ENCODE measurements around the gene CALU.

CALU gene

DNA sequence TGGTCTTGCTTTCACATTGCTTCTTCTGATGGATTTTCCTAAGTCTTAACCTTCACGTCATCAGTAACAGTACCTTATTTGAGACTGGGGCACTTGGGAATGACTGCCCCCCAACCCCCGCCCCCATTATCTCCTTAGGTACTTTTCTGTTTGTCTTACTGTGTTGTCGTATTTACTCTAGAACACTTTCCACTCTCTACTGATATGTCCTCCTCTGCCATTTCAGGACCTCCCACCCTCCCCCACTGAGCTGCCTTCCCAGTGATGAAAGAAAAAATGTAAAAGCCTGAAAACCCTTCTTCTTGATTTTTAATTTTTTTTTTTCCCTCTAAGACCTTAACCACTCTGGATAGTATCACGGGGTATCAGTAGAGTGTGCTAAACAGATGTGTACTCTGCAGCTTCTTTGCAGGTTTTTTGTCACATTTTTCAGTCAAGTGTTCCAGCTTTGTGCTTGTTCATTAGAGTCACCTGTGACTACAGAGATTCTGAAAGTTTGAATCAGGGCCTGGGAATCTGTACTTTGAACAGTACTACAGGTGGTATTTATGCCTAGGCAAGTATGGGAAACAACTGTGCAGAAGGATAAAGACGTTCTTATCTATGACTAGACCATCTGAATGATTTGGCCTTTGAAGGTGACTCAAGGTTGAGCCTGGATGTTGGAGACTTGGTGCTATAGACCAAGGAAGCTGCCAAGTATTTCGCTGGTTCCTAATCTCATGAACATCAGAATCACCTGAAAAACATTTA is 8.3 kb downstream of the CALU start:
- no peak for DNase-seq (ENCODE audit: low read depth)

DNA sequence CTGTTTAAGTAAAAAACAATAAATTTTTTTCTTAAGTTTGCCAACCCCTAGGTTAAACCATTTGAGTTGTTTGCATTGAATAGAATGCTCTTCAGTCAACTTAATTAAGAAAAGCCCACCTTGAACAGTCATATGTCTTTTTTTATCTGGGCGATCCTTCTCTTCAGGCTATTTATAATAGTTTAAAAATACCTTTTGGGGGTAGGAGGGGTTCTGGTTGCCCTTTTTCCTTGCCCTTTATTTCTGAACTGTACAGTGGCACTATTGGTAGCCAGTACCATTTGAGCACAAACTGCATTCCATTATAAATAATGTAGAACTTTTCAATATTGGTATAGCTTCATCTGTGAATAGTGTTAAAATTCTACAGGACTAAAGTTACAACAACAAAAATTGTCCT is 13.1 kb downstream of the CALU start:
- DNase-seq (ENCODE audit: low read depth) = no peak

DNA sequence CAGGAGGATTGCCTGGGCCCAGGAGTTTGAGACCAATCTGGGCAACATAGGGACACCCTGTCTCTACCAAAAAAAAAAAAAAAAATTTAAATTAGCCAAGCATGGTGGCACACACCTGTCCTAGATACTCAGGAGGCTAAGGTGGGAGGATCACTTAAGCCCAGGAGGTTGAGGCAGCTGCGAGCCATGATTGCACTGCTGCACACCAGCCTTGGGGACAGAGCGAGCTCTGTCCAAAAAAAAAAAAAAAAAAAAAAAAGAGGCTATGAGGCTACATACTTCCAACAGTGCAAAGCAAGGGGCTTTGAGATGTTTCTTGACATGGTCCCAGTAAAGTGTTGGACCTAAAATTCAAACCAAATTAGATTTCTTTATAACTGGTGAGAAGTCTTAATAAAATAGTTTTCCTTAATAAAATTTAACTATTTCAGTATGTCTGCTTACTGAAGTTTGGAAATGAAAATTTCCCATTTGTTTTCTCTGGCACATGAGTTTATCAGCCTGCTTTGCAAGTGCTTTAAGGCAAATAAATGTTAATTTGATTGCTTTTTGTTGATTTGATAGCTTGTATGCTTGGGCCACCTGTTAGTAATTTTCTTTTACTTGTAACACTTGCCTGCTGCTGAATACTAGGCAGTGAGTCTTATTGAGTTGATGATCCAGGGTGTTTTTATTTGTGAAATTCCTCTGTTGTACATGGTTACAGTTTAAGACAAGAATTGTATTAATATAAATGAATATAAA is 16.1 kb downstream of the CALU start:
- no peak for DNase-seq (ENCODE audit: low read depth)

DNA sequence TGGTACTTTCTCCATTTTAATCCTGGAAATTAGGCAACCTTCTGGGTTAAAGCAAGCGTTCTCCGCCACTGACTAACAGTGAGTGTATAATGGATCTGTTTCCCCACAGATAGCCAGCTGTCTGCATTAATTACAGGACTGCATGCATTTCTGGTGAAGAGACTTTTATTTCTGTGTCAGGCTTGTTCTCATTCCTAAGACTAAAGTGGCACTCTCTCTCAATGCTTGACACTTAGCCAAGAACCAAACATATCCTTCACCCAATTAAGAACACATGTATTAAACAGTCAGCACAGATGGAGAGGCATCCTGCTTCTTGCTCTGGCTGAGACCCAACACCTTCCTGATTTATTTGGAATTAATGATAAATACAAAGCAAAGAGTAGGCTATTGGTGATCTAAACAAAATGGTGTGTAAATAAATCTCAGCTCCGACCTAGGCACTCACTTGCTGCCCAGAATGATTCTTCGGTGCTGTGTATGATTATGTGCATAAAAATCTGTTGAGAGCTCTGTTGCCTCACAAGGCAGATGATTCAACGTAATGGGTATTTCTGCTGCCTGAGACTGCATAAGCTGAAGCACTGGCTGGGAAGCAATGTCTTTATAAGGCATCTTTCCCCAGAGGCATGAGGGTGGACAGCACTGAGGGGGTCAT is 16.8 kb downstream of the CALU start:
- DNase-seq (ENCODE audit: low read depth) = no peak

DNA sequence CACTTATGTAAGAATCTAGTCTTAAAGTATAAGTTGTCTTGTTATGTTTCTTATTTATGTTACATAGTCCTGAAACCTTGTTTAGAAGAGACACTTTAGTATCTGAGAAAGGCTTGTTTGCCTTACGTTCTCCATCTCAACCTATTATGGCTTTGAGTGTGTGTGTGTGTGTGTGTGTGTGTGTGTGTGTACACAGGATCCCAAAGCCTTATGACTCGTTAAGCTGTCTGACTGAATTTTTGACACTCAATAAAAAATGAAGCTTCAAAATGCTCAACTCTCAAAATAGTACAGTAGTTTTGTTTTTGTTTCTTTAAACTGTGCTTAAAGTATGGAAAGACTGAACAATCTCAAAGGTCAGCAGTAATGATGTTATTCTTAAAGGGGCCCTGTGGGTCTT is 18.0 kb downstream of the CALU start:
- DNase-seq (ENCODE audit: low read depth) = no peak

DNA sequence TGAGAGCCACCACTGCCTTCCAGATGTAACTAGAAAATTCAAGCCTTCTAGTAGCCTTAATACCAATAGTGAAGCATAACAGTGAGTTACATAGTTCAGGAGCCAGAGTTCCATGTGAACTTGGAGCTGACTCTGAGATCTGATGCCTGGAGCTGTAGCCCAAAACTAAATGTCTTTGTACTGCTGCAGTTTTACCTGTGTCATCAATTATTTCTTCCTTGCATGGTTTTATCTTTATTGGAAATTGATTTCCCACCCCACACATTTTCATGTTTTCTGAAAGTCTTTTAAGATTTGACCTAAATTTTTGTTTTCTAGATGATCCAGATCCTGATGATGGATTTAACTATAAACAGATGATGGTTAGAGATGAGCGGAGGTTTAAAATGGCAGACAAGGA is 19.4 kb downstream of the CALU start:
- no peak for DNase-seq (ENCODE audit: low read depth)

DNA sequence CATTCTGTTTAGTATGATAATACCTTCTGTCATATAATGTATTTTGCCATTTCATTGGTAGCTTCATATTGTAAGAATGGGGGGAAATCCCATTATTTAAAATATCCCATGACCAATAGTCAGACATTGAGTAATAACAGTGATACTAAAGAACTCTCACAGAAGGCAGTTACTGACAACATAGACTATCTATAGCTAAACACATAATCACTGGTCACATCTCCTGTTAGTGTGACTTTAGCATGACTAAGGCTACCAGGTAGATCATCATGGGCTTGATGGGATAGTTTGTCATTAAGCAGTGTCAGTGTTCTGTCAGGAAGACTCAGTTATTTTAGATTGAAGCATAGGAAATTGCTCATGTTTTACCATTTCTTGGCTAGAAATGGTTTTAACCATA is 20.1 kb downstream of the CALU start:
- no peak for DNase-seq (ENCODE audit: low read depth)

DNA sequence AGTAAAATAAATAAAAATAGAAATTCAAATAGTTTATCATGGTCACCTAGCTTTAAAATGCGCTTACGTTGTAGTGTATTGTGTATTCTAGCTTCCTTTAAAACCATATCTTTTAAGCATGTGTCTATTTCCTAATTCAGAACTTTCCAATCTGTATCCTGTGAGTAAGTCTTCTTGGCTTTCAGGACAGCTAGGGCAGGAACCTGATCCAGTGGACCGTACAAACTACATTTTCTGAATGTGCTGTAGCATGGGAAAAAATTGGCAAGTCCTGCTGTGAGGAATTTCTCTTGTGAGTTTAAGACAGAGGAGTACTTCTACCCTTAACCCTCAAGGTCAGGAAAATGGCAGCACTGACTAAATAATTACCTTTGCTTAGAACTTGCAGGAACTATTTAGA is 24.4 kb downstream of the CALU start:
- DNase-seq (ENCODE audit: low read depth) = no peak

DNA sequence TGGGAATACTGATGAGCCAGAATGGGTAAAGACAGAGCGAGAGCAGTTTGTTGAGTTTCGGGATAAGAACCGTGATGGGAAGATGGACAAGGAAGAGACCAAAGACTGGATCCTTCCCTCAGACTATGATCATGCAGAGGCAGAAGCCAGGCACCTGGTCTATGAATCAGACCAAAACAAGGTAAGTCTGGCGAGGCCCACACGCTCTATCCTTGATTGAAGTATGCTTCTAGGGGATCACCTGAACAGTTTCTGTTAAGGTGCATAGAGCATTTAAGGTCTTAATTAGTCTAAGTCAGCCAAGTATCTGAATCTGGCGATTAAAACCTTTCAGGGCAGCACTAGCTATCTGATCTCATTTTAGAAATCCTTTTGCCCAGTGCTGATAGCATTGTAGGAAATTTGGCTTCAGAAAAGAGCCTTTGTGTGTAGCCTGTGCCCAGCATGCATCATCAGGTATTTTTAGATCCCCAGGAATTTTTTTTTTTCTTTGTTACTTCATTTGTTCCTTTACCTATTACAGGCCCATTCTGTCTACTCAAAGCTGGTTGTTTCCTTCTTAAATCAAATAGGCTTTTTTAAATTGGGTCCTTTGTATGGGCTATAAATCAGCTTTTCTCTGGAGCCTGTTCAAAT is 28.4 kb downstream of the CALU start:
- no peak for DNase-seq (ENCODE audit: low read depth)

DNA sequence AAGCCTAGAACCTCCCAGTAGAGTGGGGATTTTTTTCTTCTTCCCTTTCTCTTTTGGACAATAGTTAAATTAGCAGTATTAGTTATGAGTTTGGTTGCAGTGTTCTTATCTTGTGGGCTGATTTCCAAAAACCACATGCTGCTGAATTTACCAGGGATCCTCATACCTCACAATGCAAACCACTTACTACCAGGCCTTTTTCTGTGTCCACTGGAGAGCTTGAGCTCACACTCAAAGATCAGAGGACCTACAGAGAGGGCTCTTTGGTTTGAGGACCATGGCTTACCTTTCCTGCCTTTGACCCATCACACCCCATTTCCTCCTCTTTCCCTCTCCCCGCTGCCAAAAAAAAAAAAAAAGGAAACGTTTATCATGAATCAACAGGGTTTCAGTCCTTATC is 31.1 kb downstream of the CALU start:
- no peak for DNase-seq (ENCODE audit: low read depth)

DNA sequence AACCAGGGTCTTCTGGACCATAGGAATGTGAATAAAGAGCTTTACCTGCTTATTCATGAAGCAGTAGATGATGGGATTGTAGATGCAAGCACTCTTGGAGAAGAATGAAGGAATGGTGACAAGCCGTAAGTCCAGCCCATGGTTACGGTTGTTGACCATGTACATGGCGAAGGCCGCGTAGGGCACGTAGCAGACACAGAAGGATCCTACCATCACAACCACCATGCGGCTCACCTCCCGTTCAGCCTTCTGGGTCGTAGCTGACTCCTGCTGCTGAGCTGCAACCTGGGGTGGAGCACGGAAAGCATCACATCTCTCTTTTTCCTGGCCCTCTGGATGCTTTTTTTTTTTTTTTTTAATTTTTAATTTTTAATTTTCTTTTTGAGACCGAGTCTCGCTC is 34.4 kb downstream of the CALU start:
- DNase-seq (ENCODE audit: low read depth) = no peak

DNA sequence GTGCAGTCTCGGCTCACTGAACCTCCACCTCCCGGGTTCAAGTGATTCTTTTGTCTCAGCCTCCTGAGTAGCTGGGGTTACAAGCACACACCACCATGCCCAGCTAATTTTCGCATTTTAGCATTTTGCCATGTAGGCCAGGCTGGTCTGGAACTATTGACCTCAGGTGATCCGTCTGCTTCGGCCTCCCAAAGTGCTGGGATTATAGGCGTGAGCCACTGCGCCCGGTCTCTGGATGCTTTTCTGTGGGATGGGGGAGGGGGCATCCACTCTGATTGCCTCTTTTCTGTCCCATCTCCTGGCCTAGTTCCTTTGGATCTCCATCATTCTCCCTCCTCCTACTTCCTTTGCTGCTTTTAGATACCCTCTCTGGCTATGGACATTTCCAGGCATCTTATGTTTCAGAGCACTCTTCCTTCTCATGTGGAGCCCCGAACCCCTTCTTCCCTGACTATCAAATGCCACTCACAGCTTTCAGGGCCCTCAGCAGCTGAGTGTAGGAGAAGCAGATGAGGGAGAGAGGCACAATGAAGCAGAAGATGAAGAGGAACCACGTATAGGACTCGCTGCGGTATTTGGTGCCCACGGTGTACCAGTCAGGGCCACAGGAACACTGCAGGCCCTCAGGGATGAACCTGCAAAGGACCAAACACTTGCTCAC is 35.0 kb downstream of the CALU start:
- no peak for DNase-seq (ENCODE audit: low read depth)

DNA sequence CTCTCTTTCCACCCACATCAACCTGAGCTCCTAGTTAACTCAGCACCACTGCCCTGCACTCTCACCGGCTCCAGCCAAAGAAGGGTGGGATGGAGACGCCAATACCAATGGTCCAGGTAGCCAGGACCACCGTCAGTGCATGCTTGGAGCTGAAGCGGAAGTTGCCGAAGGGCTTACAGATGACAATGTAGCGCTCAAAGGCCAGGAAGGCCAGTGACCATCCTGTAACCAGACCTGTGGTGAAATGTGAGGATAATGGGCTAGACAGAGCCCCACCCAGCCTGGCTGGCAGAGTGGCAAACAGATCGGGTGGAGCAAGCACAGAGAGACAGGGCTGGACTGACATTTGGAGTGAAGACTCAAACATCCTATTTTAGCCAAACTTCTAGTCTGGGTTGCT is 35.8 kb downstream of the CALU start:
- DNase-seq (ENCODE audit: low read depth) = no peak

DNA sequence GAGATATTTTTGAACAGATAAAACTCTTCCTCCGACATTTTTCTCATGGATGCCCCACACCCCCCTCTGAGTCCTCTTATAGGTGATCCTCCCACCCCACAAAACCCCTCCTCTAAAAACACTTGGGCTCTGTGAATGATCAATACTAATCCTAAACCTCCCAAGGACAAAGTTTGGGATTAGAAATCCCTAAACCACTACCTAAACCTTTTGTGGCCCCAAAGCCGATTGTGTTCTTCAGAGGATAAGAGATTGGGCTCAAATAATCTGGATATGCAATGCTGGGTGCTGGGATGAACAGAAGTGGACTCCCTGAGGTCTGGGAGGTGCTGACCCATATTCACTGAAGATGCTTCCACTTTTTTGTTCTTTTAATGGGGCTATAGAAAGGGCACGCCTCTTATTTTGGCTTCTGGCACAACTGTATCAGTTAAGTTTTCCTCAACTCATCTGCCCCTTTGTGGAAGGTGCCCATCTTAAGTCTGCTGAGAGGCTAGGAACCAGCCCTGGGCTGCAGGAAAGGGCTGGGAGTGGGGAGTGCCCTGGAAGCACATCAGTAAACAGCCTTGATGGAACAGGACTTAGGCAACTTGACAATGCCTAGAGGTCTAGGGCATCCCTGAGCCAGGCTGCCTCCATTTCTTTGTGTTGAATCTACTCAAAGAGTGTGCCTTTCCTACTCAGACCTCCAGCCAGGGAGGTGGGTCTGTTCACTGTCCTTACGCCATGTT is 36.8 kb downstream of the CALU start, which contains the start of gene OPN1SW:
OPN1SW (minus strand) TSS at position 51 of the 731 bp plus-strand sequence; CDS start at position 38, 13 bp downstream.
- DNase-seq (ENCODE audit: low read depth) = no peak

DNA sequence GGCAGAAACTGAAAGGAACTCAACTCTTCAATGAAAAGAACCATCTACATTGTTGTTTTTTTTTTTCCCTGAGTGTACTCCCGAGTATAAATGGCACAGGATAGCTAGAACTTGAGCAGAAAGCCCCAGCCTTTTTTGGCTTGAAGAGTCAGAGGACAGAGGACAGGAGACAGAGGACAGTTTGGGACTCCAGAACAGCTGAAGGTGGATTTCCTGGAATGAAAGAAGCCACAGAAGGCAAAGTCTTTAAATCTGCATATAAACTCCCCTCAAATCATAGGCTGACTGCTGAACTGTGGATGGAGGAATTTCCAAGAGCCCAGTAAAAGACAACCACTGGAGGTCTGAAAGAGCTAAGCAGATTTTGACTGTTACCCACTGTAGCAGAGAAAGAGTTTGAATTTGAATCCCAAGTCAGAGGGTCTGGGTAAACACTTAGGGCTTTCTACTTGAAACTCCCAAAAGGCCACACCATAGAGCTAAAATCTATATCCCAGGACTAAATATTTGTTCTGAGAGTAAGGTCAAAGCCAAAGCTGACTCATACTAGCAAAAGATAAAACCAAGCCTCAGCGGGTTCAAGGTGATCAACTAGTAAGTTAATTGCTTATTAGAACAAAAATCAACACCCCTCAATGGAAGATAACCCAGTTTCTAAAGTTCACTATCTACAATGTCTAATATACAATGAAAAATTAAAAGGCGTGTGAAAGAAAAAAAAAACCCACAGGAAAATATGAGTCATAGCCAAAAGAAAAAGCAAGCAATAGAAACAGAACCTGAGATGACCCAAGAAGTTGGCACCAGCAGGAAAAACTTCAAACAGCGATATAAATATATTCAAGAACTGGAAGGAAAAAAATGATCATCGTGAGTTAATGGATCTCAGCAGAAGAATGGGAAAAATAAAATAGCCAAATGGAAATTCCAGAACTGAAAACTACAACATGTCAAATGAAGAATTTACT is 38.3 kb downstream of the CALU start:
- DNase-seq (ENCODE audit: low read depth) = no peak

DNA sequence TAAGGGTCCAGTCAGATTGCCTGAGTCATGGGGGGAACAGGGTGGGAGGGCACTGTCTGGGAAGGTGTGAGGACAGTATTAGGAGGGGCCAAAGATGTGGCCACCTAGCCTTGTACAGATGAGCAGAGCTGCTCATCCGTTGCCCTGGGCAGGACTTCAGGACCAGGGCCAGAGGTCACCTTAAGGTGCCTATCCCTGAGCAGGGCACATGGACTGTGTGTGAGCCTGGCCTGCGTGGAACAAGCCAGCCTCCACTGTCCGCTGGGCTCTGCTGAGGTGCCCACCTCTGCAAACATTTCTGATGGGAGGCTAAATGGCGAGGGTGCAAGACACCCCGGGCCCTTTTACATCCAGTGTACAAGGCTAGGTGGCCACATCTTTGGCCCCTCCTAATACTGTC is 39.8 kb downstream of the CALU start:
- no peak for DNase-seq (ENCODE audit: low read depth)

DNA sequence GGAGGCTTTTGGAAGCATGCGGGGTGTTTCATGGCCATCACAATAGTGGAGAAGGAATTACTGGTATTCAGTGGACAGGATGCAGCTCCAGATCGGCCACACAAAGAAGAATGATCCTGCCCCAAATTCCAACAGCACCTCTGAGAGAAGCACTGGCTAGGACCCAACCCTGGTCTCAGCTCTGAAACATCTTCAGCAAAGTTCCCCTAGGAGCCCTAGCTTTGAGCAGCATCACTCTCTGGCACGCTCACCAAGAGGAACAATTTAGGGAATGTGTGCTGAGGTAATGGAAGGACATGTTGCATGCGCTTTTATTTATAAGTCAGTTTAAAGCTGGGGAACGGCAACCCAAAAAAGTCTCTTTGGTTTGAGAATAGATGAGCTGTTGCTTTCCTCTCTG is 42.0 kb downstream of the CALU start:
- no peak for DNase-seq (ENCODE audit: low read depth)

DNA sequence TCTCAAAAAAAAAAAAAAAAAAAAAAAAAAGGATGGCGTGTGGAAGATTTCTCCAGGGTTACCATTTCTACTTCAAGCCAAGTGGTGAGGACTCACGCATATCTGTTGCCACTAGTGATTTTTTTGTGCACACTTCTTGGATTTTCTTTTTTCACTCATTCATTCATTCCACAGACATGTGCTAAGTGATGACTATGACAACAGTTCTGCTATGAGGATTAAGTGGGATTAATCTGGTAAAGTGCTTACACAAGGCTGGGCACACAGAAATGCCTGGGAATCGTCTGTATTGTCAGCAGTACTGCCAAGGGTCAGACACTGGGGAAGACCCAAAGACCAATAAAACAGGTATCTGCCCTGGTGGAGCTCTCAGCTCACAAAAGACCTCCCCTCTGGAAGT is 42.7 kb downstream of the CALU start:
- no peak for DNase-seq (ENCODE audit: low read depth)

DNA sequence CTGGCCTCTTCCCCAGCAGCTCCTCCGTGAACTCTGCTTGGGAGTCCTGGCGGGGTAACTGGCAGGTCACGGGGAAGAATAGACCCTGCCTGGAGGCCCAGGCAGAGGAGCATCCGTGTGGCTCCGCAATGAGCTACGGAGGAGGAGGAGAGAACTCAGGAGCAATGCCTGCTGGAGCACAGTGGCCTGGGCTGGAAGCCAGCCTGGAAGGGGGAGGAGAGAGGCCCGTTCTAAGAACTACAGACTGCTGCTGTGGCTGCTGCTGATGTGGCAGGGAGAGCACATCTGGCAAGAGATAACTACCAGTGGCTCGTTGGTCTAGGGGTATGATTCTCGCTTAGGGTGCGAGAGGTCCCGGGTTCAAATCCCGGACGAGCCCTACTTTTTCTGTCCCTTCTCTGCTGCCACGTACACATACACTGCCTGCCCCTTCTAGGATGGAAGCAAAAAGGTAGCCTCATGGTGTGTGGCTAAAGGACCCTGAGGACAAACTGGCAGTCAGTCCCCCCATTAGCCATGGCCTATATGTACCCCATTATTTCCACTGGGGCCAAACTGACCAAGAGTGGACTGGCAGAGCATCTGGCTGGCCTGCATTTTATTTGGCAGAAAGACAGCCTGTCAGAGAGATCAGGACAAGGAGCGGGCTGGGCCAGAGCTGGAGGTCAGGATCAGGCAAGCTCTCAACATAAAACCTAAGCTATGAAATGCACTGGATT is 44.1 kb downstream of the CALU start:
- DNase-seq (ENCODE audit: low read depth) = no peak

DNA sequence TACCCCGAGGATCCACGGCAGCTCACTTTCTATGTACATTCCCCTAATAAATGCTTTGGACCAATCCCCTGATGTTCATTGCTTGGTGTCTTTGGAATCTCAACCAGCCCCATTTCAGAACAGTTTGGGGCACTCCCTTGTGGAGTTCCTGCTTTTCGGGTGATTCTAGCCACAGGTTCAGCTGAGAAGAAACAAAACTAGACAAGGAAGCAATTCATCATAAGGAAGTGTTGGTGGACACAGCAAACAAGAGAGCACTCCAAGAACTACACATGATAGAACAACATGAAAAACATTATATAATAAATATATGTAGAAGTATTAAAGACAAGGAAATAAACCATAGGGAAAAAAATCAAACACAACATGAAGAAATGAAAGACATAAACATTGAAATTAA is 46.6 kb downstream of the CALU start:
- DNase-seq (ENCODE audit: low read depth) = no peak
